K562 (cell line): Measurements from ENCODE around the gene CREB3L2. TPM values are rescaled to one million over a fixed set of nuclear protein-coding genes. Genes with fewer than 3 reads are reported as not detected.

Experiments used
- ATAC-seq: fragments of 200-7000 bp; cut with Tn5 transposase; 3 replicates; pipeline ENCODE4 v1.9.1; 2020; ENCODE audit warnings: moderate library complexity
- BruUV-seq: library from RNA; stranded (reverse); fragments of 400-500 nt; replicated peaks from 2 replicates; lab custom pipeline; 2021; lab: Mats Ljungman, UMichigan
- CTCF ChIA-PET: fragments of 300-600 bp; formaldehyde crosslinking; extraction: SDS; loops from one replicate; lab custom pipeline; 2021; ENCODE audit warnings: low intra/inter-chr PET ratio; lab: Yijun Ruan, JAX
- POLR2A ChIA-PET: fragments of 300-600, 350-650 bp; sonication (Branson Sonifier 250); formaldehyde crosslinking; extraction: SDS; loops from one replicate; lab custom pipeline; 2021; ENCODE audit warnings: antibody characterized with exemption, inconsistent platforms; lab: Yijun Ruan, JAX
- DNase-seq, 4 experiments: peaks; one replicate each; pipeline versions ENCODE4 v3.0.0 to v3.0.0-alpha.2; 2011 to 2018; ENCODE audit warnings: low spot score in 3 of 4, mixed read lengths in 3 of 4; ENCODE audit errors: extremely low read depth in 1 of 4
- FAIRE-seq: peaks from 2 replicates; lab custom pipeline; 2011; peaks lifted over from hg19 to GRCh38; lab: Jason Lieb, UNC
- H2AFZ ChIP-seq: 2 replicates; pipeline ENCODE4 v1.6.0; 2011; ENCODE audit warnings: low read depth, low read length, control low read depth, inconsistent platforms
- H3K27ac ChIP-seq: fragments of 200-600 bp; 3 replicates; pipeline ENCODE4 v1.8.0; 2011; ENCODE audit warnings: low read depth, mild to moderate bottlenecking, control low read depth, inconsistent platforms, low read length, moderate library complexity, mixed read lengths; ENCODE audit errors: extremely low read depth
- H3K27me3 ChIP-seq, 2 experiments: fragments of 300-600 bp in 1 of 2; 2 replicates in 1 of 2; 3 replicates in 1 of 2; pipeline versions ENCODE4 v1.6.0 to v1.8.0; 2011; ENCODE audit warnings: inconsistent platforms in 2 of 2, low read length in 2 of 2, mild to moderate bottlenecking in 1 of 2, mixed read lengths in 1 of 2, moderate library complexity in 1 of 2; ENCODE audit not compliant: control insufficient read depth in 2 of 2, insufficient read depth in 2 of 2
- H3K36me3 ChIP-seq: fragments of 300-600 bp; 3 replicates; pipeline ENCODE4 v1.8.0; 2011; ENCODE audit warnings: mild to moderate bottlenecking, low read length, inconsistent platforms; ENCODE audit not compliant: control insufficient read depth, insufficient read depth
- H3K4me1 ChIP-seq, 2 experiments: fragments of 200-600 bp in 1 of 2; replicated peaks in 1 of 2; 2 replicates in 1 of 2; 3 replicates in 1 of 2; pipeline versions ENCODE4 v1.5.1 to v1.8.0; 2011; ENCODE audit warnings: inconsistent platforms in 2 of 2, low read length in 2 of 2, mild to moderate bottlenecking in 1 of 2, mixed read lengths in 1 of 2, moderate library complexity in 1 of 2; ENCODE audit not compliant: control insufficient read depth in 2 of 2, insufficient read depth in 2 of 2
- H3K4me2 ChIP-seq: 2 replicates; pipeline ENCODE4 v1.6.1; 2011; ENCODE audit warnings: low read length, control low read depth, inconsistent platforms, mixed read lengths; ENCODE audit not compliant: insufficient read depth
- H3K4me3 ChIP-seq: fragments of 200-600 bp; sonication (generic), shearing (Covaris generic); 2 replicates; pipeline ENCODE4 v1.5.1; 2016; ENCODE audit warnings: control low read depth, inconsistent platforms
- H3K79me2 ChIP-seq: fragments of 200-600 bp; 3 replicates; pipeline ENCODE4 v1.8.0; 2011; ENCODE audit warnings: low read length, inconsistent platforms; ENCODE audit not compliant: control insufficient read depth, insufficient read depth
- H3K9ac ChIP-seq, 2 experiments: 2 replicates each; pipeline versions ENCODE4 v1.6.0 to v1.6.1; 2011; ENCODE audit warnings: low read depth in 2 of 2, low read length in 2 of 2, control low read depth in 1 of 2, inconsistent platforms in 1 of 2, mild to moderate bottlenecking in 1 of 2, mixed read lengths in 1 of 2; ENCODE audit not compliant: insufficient read depth in 1 of 2
- H3K9me1 ChIP-seq: one replicate; pipeline ENCODE4 v1.6.0; 2011; ENCODE audit warnings: inconsistent platforms, mild to moderate bottlenecking, low read length, moderate library complexity; ENCODE audit not compliant: control insufficient read depth, insufficient read depth
- H3K9me3 ChIP-seq: replicated peaks from 2 replicates; pipeline ENCODE4 v1.5.1; 2011; ENCODE audit warnings: low read depth, low read length, inconsistent platforms; ENCODE audit not compliant: control insufficient read depth, insufficient read depth
- H4K20me1 ChIP-seq: replicated peaks from 2 replicates; pipeline ENCODE4 v1.6.1; 2011; ENCODE audit warnings: low read length, inconsistent platforms, mixed read lengths; ENCODE audit not compliant: control insufficient read depth, insufficient read depth
- CTBP1 ChIP-seq: fragments of 450-650 bp; IDR thresholded peaks from 2 replicates; pipeline ENCODE4 v1.6.1; 2016; ENCODE audit warnings: borderline replicate concordance
- MYC ChIP-seq, 2 experiments: fragments of 250-450 bp in 1 of 2; sonication (Bioruptor Pico) in 1 of 2; IDR thresholded peaks; 2 replicates each; pipeline versions ENCODE4 v1.5.1 to v1.6.1; 2012 to 2021; ENCODE audit warnings: low read depth in 2 of 2, borderline replicate concordance in 1 of 2, improper control_type of control experiment in 1 of 2, low read length in 1 of 2, mild to moderate bottlenecking in 1 of 2, moderate library complexity in 1 of 2
- POLR2G ChIP-seq: fragments of 200-400 bp; formaldehyde crosslinking; IDR thresholded peaks from 2 replicates; pipeline ENCODE4 v1.6.1; 2017; ENCODE audit warnings: low read depth, mild to moderate bottlenecking, antibody characterized with exemption, low read length, moderate library complexity
- ZC3H4 ChIP-seq: sonication (generic); formaldehyde crosslinking; IDR thresholded peaks from 2 replicates; pipeline ENCODE4 v1.9.0; 2021; ENCODE audit warnings: missing genetic modification reagents, borderline replicate concordance
- ZNF146 ChIP-seq: IDR thresholded peaks from one replicate; pipeline ENCODE4 v1.6.1; 2018; ENCODE audit warnings: missing compliant biosample characterization; ENCODE audit not compliant: unreplicated experiment
- WGBS: fragments of 100-300 bp; shearing (Covaris generic); methylation state at CpG from one replicate; pipeline ENCODE4 v1.1.6; 2016; ENCODE audit warnings: low coverage, mixed read lengths; ENCODE audit not compliant: insufficient coverage; ENCODE audit errors: missing lambda C conversion rate; 5-methylcytosine and 5-hydroxymethylcytosine counted together
- in situ Hi-C: fragments of 300-500 bp; cut with MboI; formaldehyde crosslinking; loops from 4 replicates; pipeline ENCODE4 v1.15.0; 2018; ENCODE audit warnings: inconsistent platforms, mixed read lengths
- intact Hi-C: fragments of 100-400 bp; cut with micrococcal nuclease; formaldehyde crosslinking; loops from 2 replicates; pipeline ENCODE4 v1.14.2; 2022
- polyA plus RNA-seq, 8 experiments: library from polyadenylated mRNA; depleted of rRNA in 4 of 8; stranded (reverse) in 5 of 8; unstranded in 3 of 8; fragments of >200 nt; fragmentation: Nextera tagmentation in 2 of 8; fragmentation: Illumina TruSeq in 1 of 8; extraction: Ambion mirVana in 2 of 8; extraction: Trizol in 1 of 8; gene quantifications; 2 replicates each; pipeline versions ENCODE4 v1.2.1 to v1.2.3, GENCODE V29; 2011 to 2014; ENCODE audit warnings: inconsistent platforms in 1 of 8, missing spikeins in 1 of 8
- total RNA-seq, 7 experiments: library from RNA; depleted of rRNA in 6 of 7; stranded (reverse); fragments of >200 nt in 6 of 7; fragmentation: Illumina TruSeq in 2 of 7; extraction: Trizol in 2 of 7; gene quantifications; 2 replicates each; pipeline versions ENCODE4 v1.2.1 to v1.2.3, GENCODE V29; 2011 to 2021; ENCODE audit warnings: low replicate concordance in 1 of 7
- TF ChIP-seq, protein P1 (sequence below): sonication (generic); formaldehyde crosslinking; IDR thresholded peaks from 2 replicates; pipeline ENCODE4 v1.8.0; 2022; ENCODE audit warnings: mild to moderate bottlenecking, missing genetic modification reagents
- TF ChIP-seq, protein P2 (sequence below): fragments of 450-650 bp; formaldehyde crosslinking; IDR thresholded peaks from 2 replicates; pipeline ENCODE4 v1.4.0; 2020; ENCODE audit warnings: mild to moderate bottlenecking
- TF ChIP-seq, protein P3 (sequence below), 2 experiments: fragments of 450-650 bp; formaldehyde crosslinking in 1 of 2; IDR thresholded peaks; 2 replicates each; pipeline versions ENCODE4 v1.4.0 to v1.6.1; 2014 to 2020; ENCODE audit warnings: mild to moderate bottlenecking in 2 of 2, borderline replicate concordance in 1 of 2, low read depth in 1 of 2
- TF ChIP-seq, protein P4 (sequence below): fragments of 250-450 bp; sonication (Bioruptor Pico); IDR thresholded peaks from 2 replicates; pipeline ENCODE4 v1.5.1; 2021; ENCODE audit warnings: mild to moderate bottlenecking

Gene CREB3L2
- total and polyA plus RNA-seq, 9 of the 15 experiments (the other 6 are each of a cell fraction or from before 2014, with no cell fraction given) = 7.1 to 45.6 (median 15.8) TPM

DNA sequence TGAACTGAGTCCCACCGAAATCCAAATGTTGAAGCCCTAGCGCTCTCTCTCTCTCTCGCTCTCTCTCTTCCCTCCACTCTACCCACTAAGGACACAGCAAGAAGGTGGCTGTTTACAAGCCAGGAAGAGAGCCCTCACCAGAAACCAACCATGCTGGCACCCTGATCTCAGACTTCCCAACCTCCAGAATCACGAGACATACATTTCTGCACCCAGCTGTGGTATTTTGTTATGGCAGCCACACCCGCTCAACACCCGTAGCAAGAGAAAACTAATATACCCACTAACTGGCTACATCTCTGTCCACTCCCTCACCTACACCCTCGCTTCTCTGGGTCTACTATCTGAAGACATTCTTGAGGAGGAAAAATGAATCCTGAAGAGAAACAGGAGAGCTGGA, 54.8 kb downstream of the CREB3L2 start:
- Histone ChIP-seq H3K4me3 (no peak overlapping the region), H3K4me1 (peaks cover 9 to 64% of the 10 kb centered on the region in 2 experiments), H2AFZ (no peak overlapping the region), H3K9ac (no peak overlapping the region), H3K27ac (no peak overlapping the region), H3K9me3 (no peaks in the 10 kb centered on the region), H3K27me3 (no peaks in the 10 kb centered on the region), H3K79me2 (peaks cover 80% of the 10 kb centered on the region), H4K20me1 (no peaks in the 10 kb centered on the region), H3K36me3 (peaks cover 11% of the 10 kb centered on the region; the same call in 2 of the 3 replicates), H3K9me1 (no peaks in the 10 kb centered on the region), H3K4me2 (no peak overlapping the region)
- intact Hi-C loops = no loop called here
- no peak for ATAC-seq
- WGBS = 82% methylated on average over 7 of the region's 7 CpGs
- FAIRE-seq = no peak
- ChIA-PET POLR2A (interaction anchor here (2.0 kb wide), 1 partner anchor 11 kb away, joined by 5 read pairs; no protein-coding TSS in a partner anchor), CTCF (no interaction called here)
- no TSS peak for BruUV-seq
- no peak for DNase-seq
- in situ Hi-C loops = no loop called here
- TF ChIP-seq, protein P1, sequence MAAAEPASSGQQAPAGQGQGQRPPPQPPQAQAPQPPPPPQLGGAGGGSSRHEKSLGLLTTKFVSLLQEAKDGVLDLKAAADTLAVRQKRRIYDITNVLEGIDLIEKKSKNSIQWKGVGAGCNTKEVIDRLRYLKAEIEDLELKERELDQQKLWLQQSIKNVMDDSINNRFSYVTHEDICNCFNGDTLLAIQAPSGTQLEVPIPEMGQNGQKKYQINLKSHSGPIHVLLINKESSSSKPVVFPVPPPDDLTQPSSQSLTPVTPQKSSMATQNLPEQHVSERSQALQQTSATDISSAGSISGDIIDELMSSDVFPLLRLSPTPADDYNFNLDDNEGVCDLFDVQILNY (CRISPR knock-in tag) = no peak
- TF ChIP-seq POLR2G = no peak
- no peak for TF ChIP-seq MYC (IDR thresholded peaks at IDR 0.05; ENCODE audit: low read depth, low read length)
- no peak for TF ChIP-seq MYC (CRISPR knock-in tag; IDR thresholded peaks at IDR 0.05; ENCODE audit: borderline replicate concordance, low read depth)
- TF ChIP-seq, protein P2, sequence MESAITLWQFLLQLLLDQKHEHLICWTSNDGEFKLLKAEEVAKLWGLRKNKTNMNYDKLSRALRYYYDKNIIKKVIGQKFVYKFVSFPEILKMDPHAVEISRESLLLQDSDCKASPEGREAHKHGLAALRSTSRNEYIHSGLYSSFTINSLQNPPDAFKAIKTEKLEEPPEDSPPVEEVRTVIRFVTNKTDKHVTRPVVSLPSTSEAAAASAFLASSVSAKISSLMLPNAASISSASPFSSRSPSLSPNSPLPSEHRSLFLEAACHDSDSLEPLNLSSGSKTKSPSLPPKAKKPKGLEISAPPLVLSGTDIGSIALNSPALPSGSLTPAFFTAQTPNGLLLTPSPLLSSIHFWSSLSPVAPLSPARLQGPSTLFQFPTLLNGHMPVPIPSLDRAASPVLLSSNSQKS (CRISPR knock-in tag) = no peak
- TF ChIP-seq CTBP1 = no peak
- TF ChIP-seq, protein P3, sequence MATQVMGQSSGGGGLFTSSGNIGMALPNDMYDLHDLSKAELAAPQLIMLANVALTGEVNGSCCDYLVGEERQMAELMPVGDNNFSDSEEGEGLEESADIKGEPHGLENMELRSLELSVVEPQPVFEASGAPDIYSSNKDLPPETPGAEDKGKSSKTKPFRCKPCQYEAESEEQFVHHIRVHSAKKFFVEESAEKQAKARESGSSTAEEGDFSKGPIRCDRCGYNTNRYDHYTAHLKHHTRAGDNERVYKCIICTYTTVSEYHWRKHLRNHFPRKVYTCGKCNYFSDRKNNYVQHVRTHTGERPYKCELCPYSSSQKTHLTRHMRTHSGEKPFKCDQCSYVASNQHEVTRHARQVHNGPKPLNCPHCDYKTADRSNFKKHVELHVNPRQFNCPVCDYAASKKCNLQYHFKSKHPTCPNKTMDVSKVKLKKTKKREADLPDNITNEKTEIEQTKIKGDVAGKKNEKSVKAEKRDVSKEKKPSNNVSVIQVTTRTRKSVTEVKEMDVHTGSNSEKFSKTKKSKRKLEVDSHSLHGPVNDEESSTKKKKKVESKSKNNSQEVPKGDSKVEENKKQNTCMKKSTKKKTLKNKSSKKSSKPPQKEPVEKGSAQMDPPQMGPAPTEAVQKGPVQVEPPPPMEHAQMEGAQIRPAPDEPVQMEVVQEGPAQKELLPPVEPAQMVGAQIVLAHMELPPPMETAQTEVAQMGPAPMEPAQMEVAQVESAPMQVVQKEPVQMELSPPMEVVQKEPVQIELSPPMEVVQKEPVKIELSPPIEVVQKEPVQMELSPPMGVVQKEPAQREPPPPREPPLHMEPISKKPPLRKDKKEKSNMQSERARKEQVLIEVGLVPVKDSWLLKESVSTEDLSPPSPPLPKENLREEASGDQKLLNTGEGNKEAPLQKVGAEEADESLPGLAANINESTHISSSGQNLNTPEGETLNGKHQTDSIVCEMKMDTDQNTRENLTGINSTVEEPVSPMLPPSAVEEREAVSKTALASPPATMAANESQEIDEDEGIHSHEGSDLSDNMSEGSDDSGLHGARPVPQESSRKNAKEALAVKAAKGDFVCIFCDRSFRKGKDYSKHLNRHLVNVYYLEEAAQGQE (IDR thresholded peaks at IDR 0.05; ENCODE audit: borderline replicate concordance) = no peak
- TF ChIP-seq, protein P3 (CRISPR knock-in tag; IDR thresholded peaks at IDR 0.05; ENCODE audit: low read depth) = no peak
- no peak for TF ChIP-seq ZNF146 (CRISPR knock-in tag)
- TF ChIP-seq ZC3H4 = no peak
- TF ChIP-seq, protein P4, sequence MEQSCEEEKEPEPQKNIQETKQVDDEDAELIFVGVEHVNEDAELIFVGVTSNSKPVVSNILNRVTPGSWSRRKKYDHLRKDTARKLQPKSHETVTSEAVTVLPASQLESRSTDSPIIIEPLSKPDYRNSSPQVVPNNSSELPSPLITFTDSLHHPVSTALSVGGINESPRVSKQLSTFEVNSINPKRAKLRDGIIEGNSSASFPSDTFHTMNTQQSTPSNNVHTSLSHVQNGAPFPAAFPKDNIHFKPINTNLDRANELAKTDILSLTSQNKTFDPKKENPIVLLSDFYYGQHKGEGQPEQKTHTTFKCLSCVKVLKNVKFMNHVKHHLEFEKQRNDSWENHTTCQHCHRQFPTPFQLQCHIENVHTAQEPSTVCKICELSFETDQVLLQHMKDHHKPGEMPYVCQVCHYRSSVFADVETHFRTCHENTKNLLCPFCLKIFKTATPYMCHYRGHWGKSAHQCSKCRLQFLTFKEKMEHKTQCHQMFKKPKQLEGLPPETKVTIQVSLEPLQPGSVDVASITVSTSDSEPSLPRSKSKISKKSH (CRISPR knock-in tag) = no peak
